Upper lobe of right lung (tissue), 1 donor: ENCODE results near the gene MYH9. TPM values are rescaled to one million over a fixed set of nuclear protein-coding genes. Genes with fewer than 3 reads are reported as not detected.

ENCODE experiments used
- ATAC-seq: fragments of 200-7000 bp; cut with Tn5 transposase; one replicate; pipeline ENCODE4 v1.9.1; 2020; ENCODE audit warnings: mild to moderate bottlenecking, moderate library complexity
- DNase-seq: peaks from one replicate; pipeline ENCODE4 v3.0.0-alpha.2; 2020
- H3K27ac ChIP-seq: fragments of 200-600 bp; one replicate; pipeline ENCODE4 v1.8.0; 2022
- H3K27me3 ChIP-seq: fragments of 200-600 bp; one replicate; pipeline ENCODE4 v1.8.0; 2022; ENCODE audit warnings: mild to moderate bottlenecking
- H3K36me3 ChIP-seq: fragments of 200-600 bp; one replicate; pipeline ENCODE4 v1.8.0; 2022
- H3K4me1 ChIP-seq: fragments of 200-600 bp; one replicate; pipeline ENCODE4 v1.8.0; 2022
- H3K4me3 ChIP-seq: fragments of 200-600 bp; one replicate; pipeline ENCODE4 v1.8.0; 2022; ENCODE audit warnings: mild to moderate bottlenecking
- H3K9me3 ChIP-seq: fragments of 200-600 bp; one replicate; pipeline ENCODE4 v1.8.0; 2022
- intact Hi-C: fragments of 100-400 bp; cut with DNase I; formaldehyde crosslinking; loops from one replicate; pipeline ENCODE4 v1.11.0; 2022
- total RNA-seq: library from RNA; stranded (reverse); fragmentation: NEBNext Ultra II Directional; extraction: Animal tissue kit (Norgen Biotek cat#: 25700); gene quantifications from one replicate; pipeline ENCODE4 v1.2.1, GENCODE V29; 2021
- TF ChIP-seq, protein P1 (sequence below): fragments of 200-600 bp; IDR thresholded peaks from one replicate; pipeline ENCODE4 v1.8.0; 2022; ENCODE audit warnings: antibody characterized with exemption
- donor health status: DM: no; HTN: yes; CAD: no; lungs with severe emphysema.

MYH9 gene
- total RNA-seq, 1 donor from 2014 or later = 842 TPM

DNA sequence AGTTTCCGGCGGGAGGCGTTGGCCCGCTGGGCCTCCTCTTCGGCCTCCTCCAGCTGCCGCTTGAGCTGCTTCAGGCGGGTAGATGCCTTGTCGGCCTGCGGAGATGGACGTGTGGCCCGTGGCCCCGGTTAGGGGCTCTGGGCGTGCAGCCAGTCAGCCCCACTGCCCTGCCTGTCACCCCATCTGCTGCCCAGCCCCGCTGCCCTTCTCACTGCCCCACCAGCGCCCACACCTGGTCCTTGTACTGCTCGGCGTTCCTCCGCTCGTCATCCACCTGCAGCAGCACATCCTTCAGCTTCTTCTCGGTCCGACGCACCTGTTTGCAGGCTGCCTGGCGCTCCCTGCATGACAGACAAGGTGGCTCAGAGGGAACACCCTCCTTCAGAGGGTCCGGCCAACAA lies 103.6 kb downstream of the MYH9 start:
- peaks cover 84% of the 10 kb centered on the region for H3K36me3 ChIP-seq
- intact Hi-C loops = no loop called here
- DNase-seq = peak; percentile 60

DNA sequence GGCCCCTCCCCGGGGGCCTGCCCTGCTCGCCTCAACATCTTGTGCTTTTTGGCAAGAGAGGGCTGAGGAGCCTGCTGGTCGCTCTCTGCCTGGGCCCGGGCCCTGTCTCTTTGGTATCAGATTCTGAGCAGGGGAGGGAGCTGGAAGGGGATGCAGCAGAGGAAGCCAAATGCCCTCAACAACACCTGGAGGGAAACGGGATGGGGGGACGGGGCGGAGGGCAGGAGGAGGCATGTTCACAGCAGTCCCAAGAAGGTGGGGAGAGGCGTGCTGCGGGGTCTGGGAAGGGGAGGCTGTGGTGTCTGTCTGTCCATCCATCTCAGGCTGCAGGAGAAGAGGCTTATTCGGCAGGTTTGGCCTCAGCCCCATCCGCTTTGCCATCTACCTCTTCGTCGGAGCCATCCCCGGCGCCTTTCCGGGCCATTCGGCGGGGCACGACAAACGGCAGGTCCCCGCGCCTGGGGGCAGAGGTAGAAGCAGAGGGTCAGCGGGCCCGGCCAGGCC lies 105.4 kb downstream of the MYH9 start:
- DNase-seq (peak; percentile 52), ATAC-seq (no peak)
- Histone ChIP-seq H3K36me3 (peaks cover 66% of the 10 kb centered on the region), H3K27me3 (no peaks in the 10 kb centered on the region), H3K4me3 (no peak overlapping the region), H3K27ac (no peak overlapping the region), H3K4me1 (peaks cover 15% of the 10 kb centered on the region), H3K9me3 (no peaks in the 10 kb centered on the region)
- TF ChIP-seq, protein P1, sequence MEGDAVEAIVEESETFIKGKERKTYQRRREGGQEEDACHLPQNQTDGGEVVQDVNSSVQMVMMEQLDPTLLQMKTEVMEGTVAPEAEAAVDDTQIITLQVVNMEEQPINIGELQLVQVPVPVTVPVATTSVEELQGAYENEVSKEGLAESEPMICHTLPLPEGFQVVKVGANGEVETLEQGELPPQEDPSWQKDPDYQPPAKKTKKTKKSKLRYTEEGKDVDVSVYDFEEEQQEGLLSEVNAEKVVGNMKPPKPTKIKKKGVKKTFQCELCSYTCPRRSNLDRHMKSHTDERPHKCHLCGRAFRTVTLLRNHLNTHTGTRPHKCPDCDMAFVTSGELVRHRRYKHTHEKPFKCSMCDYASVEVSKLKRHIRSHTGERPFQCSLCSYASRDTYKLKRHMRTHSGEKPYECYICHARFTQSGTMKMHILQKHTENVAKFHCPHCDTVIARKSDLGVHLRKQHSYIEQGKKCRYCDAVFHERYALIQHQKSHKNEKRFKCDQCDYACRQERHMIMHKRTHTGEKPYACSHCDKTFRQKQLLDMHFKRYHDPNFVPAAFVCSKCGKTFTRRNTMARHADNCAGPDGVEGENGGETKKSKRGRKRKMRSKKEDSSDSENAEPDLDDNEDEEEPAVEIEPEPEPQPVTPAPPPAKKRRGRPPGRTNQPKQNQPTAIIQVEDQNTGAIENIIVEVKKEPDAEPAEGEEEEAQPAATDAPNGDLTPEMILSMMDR = no peak
- intact Hi-C loops = no loop called here

More for the DNA sequence above, 103.6 kb downstream of the MYH9 start:
- TF ChIP-seq, protein P1 = no peak
- Histone ChIP-seq H3K4me1 (peaks cover 12% of the 10 kb centered on the region), H3K27ac (no peak overlapping the region), H3K4me3 (no peak overlapping the region), H3K27me3 (no peaks in the 10 kb centered on the region), H3K9me3 (no peaks in the 10 kb centered on the region)
- no peak for ATAC-seq

DNA sequence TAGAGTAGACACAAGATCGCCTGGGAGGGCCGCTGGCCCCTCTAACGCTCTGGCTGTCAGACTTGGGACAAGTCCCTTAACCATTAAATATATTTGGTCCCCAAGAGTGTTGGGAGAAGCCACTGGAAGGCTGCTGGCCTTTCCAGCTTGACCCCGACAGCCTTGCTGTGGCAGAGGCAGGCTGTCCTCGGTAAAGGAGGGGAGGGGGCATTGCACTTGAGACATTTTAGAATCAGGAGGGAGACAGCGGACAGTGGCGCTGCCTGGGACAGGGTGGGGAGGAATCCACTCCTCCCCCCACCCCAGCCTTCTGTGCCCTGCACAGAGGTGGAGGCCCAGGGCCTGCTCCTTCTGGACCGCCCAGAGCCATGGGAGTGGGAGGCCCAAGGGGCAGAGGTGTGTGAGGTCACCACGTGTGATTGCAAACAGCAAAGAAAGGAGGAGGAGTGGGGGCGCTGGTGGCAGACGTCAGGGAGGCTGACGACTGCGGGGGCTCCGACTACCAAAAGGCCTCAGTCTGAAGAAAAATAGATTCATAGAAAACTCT lies 105.9 kb downstream of the MYH9 start:
- peaks cover 61% of the 10 kb centered on the region for H3K36me3 ChIP-seq
- H3K9me3 ChIP-seq = no peaks in the 10 kb centered on the region
- DNase-seq (peak; percentile 55), ATAC-seq (no peak)
- intact Hi-C loops = no loop called here
- no peak overlapping the region for H3K4me3 ChIP-seq
- H3K27ac ChIP-seq = no peak overlapping the region
- no peaks in the 10 kb centered on the region for H3K27me3 ChIP-seq
- peaks cover 16% of the 10 kb centered on the region for H3K4me1 ChIP-seq
- TF ChIP-seq, protein P1 = no peak

DNA sequence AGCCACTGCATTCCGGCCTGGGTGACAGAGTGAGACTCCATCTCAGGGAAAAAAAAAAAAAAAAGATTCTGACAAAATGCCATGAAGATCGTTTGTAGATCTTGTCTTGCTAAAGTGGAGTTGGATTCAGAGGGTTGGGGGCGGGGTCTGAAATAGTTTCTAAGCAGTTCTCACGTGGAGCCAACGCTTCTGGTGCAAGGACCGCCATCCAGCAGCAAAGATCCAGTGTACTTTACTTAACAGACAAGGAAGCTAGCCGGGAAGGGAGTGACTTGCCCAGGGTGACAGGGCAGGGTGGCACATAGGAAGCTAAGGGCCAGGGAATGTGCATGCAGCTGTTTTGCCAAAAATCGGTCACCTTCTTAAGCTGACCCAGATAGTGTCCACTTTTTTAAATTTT lies 107.4 kb downstream of the MYH9 start:
- intact Hi-C loops = no loop called here
- peak; percentile 59 for DNase-seq

DNA sequence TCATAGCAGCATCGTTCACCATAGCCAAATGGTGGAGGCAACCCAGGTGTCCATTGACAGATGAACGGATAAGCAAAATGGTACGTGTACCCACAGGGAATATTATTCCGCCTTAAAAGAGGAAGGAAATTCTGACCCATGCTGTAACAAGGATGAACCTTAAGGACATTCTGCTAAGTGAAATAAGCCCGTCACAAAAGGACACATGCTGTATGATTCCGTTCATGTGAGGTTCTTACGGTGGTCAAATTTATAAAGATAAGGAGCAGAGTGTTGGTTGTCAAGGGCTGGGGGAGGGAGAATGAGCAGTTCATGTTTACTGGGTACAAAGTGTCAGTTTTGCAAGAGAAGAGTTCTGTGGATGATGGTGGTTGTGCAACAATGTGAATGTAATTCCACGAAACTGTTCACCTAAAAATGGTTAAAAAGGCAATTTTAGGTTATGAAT lies 108.5 kb downstream of the MYH9 start:
- DNase-seq = no peak
- intact Hi-C loops = loop anchor here (10.0 kb wide), 1 partner anchor 84 kb away; no protein-coding TSS in a partner anchor
- no peak for ATAC-seq
- peaks cover 8% of the 10 kb centered on the region for H3K4me1 ChIP-seq
- no peaks in the 10 kb centered on the region for H3K9me3 ChIP-seq
- peaks cover 35% of the 10 kb centered on the region for H3K36me3 ChIP-seq
- no peaks in the 10 kb centered on the region for H3K27me3 ChIP-seq
- TF ChIP-seq, protein P1 = no peak
- no peak overlapping the region for H3K27ac ChIP-seq
- no peak overlapping the region for H3K4me3 ChIP-seq

More for the DNA sequence above, 107.4 kb downstream of the MYH9 start:
- Histone ChIP-seq H3K27ac (no peak overlapping the region), H3K4me3 (no peak overlapping the region), H3K4me1 (peaks cover 8% of the 10 kb centered on the region), H3K9me3 (no peaks in the 10 kb centered on the region), H3K36me3 (peaks cover 46% of the 10 kb centered on the region), H3K27me3 (no peaks in the 10 kb centered on the region)
- TF ChIP-seq, protein P1 = no peak
- no peak for ATAC-seq
